ENCODE results near the gene SHROOM3. TPM values are rescaled to one million over a fixed set of nuclear protein-coding genes. Genes with fewer than 3 reads are reported as not detected.

Gene SHROOM3
- total RNA-seq, 1 donor from 2014 or later, result 42.7 TPM

DNA sequence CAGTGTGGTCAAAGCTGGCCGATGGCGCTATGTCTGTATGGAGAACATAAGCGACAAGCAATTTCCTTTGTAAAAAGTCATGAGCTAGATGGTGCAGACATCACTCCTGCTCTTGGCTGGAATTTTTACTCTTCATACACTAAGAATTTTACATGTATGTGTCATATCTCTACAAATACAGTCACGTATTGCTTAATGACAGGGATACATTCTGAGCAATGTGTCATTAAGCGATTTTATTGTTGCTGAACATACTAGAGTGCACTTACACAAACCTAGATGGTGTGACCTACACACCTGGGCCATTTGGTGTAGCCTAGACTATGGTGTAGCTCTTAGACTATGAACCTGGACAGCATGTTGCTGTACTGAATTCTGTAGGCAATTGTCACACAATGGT is 277.5 kb downstream of the SHROOM3 start:
- TF ChIP-seq, protein P1, sequence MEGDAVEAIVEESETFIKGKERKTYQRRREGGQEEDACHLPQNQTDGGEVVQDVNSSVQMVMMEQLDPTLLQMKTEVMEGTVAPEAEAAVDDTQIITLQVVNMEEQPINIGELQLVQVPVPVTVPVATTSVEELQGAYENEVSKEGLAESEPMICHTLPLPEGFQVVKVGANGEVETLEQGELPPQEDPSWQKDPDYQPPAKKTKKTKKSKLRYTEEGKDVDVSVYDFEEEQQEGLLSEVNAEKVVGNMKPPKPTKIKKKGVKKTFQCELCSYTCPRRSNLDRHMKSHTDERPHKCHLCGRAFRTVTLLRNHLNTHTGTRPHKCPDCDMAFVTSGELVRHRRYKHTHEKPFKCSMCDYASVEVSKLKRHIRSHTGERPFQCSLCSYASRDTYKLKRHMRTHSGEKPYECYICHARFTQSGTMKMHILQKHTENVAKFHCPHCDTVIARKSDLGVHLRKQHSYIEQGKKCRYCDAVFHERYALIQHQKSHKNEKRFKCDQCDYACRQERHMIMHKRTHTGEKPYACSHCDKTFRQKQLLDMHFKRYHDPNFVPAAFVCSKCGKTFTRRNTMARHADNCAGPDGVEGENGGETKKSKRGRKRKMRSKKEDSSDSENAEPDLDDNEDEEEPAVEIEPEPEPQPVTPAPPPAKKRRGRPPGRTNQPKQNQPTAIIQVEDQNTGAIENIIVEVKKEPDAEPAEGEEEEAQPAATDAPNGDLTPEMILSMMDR (IDR thresholded peaks at IDR 0.05), result no peak
- no peaks in the 10 kb centered on the region for H3K9me3 Mint-ChIP-seq (ENCODE audit: low read depth)
- peaks cover 50% of the 10 kb centered on the region for H3K4me1 Mint-ChIP-seq (ENCODE audit: low read depth)

DNA sequence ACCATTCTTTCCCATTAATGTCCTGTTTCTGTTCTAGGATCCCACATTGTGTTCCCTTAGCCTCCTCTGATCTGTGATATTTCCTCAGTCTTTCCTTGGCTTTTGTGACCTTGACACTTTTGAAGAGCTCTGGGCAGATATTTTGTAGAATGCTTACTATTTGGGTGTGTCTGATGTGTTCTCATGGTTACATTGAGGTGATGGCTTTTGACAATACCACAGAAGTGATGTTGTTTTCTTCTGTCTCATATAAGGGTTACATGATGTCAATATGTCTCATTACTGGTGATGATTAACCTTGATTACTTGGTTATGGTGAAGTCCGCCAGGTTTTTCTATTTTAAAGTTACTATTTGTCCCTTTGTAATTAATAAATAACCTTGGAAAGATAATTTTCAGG is 279.2 kb downstream of the SHROOM3 start:
- Mint-ChIP-seq H3K4me3 (ENCODE audit: unreplicated experiment) (no peak overlapping the region), H3K27me3 (ENCODE audit: low read depth) (no peaks in the 10 kb centered on the region)

More for the DNA sequence above, 277.5 kb downstream of the SHROOM3 start:
- DNase-seq (ENCODE audit: low spot score), result no peak
- Mint-ChIP-seq H3K27ac (ENCODE audit: unreplicated experiment) (no peak overlapping the region), H3K4me3 (ENCODE audit: unreplicated experiment) (no peak overlapping the region), H3K36me3 (ENCODE audit: low read depth) (peaks cover 10% of the 10 kb centered on the region), H3K27me3 (ENCODE audit: low read depth) (no peaks in the 10 kb centered on the region)

DNA sequence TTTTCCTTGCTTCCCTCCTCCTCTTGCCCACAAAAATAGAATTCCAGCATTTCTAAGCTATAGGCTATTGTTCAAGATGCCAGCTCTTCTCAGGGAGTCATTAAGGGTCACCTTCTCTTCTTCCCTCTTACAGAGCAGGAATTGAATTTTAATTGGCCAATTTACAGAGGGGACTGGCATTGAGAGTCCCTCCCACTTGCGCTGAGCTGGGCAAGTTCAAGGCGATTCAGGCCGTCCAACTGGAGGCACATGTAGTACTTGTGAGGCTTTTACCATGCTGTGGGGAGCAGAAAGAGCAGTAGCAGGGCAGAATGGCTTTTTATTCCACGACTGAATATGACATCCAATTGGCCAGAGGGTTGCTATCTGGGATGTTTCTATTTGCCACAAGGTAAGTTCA is 281.0 kb downstream of the SHROOM3 start:
- no peak overlapping the region for H3K4me3 Mint-ChIP-seq (ENCODE audit: unreplicated experiment)
- H3K27ac Mint-ChIP-seq (ENCODE audit: unreplicated experiment), result no peak overlapping the region
- TF ChIP-seq, protein P1 (IDR thresholded peaks at IDR 0.05), result no peak
- no peaks in the 10 kb centered on the region for H3K27me3 Mint-ChIP-seq (ENCODE audit: low read depth)
- peaks cover 7% of the 10 kb centered on the region for H3K36me3 Mint-ChIP-seq (ENCODE audit: low read depth)
- no peak for DNase-seq (ENCODE audit: low spot score)
- peaks cover 44% of the 10 kb centered on the region for H3K4me1 Mint-ChIP-seq (ENCODE audit: low read depth)
- H3K9me3 Mint-ChIP-seq (ENCODE audit: low read depth), result no peaks in the 10 kb centered on the region

More for the DNA sequence above, 279.2 kb downstream of the SHROOM3 start:
- TF ChIP-seq, protein P1 (IDR thresholded peaks at IDR 0.05), result no peak
- DNase-seq (ENCODE audit: low spot score), result no peak
- H3K4me1 Mint-ChIP-seq (ENCODE audit: low read depth), result peaks cover 51% of the 10 kb centered on the region
- no peaks in the 10 kb centered on the region for H3K9me3 Mint-ChIP-seq (ENCODE audit: low read depth)
- no peak overlapping the region for H3K27ac Mint-ChIP-seq (ENCODE audit: unreplicated experiment)
- H3K36me3 Mint-ChIP-seq (ENCODE audit: low read depth), result peaks cover 10% of the 10 kb centered on the region

DNA sequence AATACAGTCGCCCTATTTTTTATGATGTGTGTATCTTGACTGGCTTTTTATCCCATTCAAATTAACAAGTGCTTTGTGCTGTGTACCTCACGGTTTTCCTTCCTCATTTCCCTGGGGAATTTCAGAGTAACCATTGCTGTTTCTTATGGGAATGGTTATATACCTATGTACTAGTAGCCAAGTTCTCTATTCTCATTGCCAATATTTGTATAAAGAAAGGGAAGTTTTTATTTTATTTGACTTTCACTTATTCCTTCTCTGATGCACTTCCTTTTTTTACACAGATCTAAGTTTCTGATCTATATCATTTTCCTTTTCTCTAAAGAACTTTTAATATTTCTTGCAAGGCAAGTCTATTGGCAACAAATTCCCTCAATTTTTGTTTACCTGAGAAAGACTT is 281.6 kb downstream of the SHROOM3 start:
- Mint-ChIP-seq H3K4me3 (ENCODE audit: unreplicated experiment) (no peak overlapping the region), H3K4me1 (ENCODE audit: low read depth) (peaks cover 44% of the 10 kb centered on the region), H3K9me3 (ENCODE audit: low read depth) (no peaks in the 10 kb centered on the region), H3K27me3 (ENCODE audit: low read depth) (no peaks in the 10 kb centered on the region), H3K36me3 (ENCODE audit: low read depth) (peaks cover 8% of the 10 kb centered on the region), H3K27ac (ENCODE audit: unreplicated experiment) (no peak overlapping the region)
- no peak for DNase-seq (ENCODE audit: low spot score)
- TF ChIP-seq, protein P1 (IDR thresholded peaks at IDR 0.05), result no peak

DNA sequence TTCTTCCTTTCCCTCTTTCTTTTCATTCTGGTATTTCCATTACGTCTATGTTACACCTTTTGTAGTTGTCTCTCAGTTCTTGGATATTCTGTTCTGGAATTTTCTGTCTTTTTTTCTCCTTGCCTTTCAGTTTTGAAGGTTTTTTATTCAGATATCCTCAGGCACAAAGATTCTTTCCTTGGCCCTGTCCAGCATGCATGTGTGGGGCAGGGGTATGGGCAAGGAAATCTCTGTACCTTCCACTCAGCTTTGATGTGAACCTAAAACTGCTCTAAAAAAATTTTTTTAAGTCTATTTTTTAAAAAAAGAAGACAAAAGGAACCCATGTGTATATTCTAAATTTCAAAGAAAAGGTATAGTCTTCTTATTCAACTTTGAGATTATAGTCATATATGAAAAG is 282.4 kb downstream of the SHROOM3 start:
- Mint-ChIP-seq H3K4me1 (ENCODE audit: low read depth) (peaks cover 44% of the 10 kb centered on the region), H3K27ac (ENCODE audit: unreplicated experiment) (no peak overlapping the region), H3K36me3 (ENCODE audit: low read depth) (peaks cover 7% of the 10 kb centered on the region), H3K9me3 (ENCODE audit: low read depth) (no peaks in the 10 kb centered on the region), H3K4me3 (ENCODE audit: unreplicated experiment) (no peak overlapping the region), H3K27me3 (ENCODE audit: low read depth) (no peaks in the 10 kb centered on the region)
- TF ChIP-seq, protein P1 (IDR thresholded peaks at IDR 0.05), result no peak
- no peak for DNase-seq (ENCODE audit: low spot score)

All from chondrocyte (in vitro differentiated cells).